Fibroblast of upper back skin (primary cell): ENCODE results near the gene PLCD1.

ENCODE experiments used
- DNase-seq: peaks from one replicate; pipeline ENCODE4 v3.0.0-alpha.2; 2013

Gene PLCD1

DNA sequence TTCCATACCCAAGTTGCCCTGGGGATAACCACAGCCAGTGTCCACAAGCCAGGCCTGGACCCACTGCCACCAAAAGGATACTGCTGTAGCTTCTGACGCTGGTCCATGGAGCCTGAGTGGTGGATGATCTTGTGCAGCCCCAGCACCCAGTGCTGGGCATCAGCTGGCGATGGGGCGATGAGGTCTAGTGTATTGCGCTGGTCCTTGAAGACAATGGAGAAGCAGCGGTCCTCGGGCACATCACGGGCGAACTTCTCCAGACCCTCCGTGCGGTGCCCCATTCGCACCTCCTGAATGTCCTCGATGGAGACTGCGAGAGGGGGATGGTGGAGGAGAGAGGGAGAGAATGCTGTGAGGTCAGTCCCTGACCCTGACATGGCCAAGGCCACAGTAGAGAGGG, 13.0 kb downstream of the PLCD1 start:
- no peak for DNase-seq

DNA sequence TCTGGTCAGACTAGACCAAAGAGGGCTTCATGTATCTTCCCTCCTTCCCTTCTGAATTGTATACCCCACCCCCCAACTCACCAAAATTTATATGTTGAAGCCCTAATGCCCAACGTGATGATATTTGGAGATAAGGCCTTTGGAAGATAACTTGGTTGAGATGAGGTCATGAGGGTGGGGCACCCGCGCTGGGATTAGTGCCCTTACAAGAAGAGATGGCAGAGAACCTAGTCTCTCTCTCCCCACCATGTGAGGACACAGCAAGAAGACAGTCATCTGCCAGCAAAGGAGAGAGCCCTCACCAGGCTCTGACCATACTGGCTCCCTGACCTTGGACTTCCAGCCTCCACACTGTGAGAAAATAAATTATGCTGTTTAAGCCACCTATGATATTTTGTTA, 13.5 kb downstream of the PLCD1 start:
- no peak for DNase-seq

DNA sequence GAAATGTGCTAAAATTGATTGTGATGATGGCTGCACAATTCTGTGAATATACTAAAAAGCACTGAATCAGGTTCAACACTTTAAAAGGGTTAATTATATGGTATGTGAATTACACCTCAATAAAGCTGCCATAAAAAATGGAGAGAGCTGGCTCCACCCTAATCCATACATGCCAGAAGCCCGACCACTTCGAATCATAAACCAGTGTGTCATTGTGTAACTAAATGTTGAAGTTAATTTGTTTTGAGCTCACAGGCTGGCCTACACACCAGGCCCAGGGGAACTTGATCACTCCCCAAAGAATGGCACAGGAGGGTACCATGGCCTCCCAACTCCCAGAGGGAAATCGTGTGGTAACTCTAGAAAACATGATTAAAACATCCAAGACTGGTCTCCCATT, 14.0 kb downstream of the PLCD1 start:
- DNase-seq = no peak

DNA sequence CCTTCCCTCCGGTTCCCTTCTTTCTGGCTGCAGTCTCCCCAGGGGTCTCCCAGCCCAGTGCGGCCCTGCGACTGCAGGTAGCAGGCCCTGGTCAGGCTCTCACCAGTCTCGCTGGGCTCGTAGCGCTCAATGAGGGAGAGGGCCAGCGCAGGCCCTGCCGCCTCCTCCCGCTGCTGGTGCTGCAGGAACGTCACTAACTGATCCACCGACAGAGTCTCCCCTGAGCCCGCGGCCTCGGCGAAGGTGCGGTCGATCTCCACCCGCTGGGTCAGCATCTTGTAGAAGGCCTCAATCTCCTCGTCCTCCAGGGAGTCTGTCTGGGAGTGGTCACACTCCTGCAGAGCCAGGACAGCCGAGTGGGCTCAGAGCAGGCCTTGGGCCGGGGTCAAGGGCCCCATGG, 18.3 kb downstream of the PLCD1 start:
- no peak for DNase-seq

DNA sequence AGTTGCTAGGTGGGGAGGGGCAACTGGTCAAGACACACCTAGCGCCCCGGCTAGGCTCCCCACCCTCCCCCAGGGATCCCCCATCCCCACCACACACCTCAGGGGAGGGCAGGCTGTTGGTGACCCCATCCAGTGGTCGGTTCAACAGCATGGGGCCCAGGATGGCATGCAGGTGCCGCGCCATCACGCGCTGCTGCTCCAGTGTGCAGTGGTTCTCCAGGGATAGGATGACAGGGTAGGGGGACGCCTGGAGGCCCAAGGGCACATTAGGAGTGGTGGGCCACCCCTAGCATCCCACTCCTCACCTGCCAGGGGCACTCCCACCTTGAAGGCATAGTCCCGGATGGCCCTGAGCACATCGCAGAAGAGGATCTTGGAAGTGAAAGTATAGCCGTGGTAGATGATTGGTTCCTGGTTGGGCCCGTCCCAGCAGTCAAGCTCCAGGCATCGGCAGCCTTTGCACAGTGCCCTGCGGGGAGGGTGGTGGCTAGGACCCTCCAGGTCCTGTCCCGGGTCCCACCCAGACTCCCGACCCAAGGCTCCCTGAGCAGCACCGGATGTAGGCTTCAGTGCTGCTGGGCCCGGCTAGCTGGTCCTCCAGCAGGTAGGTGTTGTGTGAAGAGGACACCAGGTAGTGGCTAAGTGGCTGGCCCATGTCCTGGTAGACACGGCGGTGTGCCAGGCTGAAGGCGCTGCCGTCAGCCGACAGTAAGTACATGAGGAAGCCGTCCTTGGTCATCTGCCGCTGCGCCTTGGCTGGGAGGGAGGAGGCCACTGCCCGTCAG, 19.4 kb downstream of the PLCD1 start:
- no peak for DNase-seq

DNA sequence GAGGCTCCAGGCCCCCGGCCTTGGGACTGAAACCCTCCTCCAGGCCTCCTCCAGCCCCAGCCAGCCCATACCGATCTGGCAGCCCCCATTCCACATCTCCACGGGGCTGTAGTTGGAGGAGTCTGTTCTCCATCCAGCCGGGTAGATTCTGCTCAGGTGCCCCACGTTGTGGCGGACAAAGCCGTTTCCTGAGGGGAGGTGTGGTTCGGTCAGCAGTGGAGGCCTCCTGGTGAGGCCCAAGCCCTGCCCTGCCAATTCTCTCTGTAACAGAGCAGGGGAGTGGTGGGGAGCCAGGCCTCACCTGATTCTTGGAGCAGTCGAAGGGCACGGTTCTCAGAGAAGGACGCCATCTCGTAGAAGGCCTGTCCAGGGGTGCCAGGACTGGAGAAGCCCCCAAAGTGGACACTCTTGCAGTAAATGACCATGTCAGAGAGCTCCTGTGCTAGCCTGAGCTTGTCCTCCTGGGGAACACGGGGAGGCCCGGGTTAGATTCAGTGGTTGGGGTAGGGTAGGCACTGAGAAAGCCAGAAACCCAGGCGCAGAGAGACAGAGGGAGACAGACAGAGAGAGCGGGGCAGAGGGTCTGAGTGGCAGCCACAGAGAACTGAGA, 20.4 kb downstream of the PLCD1 start:
- no peak for DNase-seq

DNA sequence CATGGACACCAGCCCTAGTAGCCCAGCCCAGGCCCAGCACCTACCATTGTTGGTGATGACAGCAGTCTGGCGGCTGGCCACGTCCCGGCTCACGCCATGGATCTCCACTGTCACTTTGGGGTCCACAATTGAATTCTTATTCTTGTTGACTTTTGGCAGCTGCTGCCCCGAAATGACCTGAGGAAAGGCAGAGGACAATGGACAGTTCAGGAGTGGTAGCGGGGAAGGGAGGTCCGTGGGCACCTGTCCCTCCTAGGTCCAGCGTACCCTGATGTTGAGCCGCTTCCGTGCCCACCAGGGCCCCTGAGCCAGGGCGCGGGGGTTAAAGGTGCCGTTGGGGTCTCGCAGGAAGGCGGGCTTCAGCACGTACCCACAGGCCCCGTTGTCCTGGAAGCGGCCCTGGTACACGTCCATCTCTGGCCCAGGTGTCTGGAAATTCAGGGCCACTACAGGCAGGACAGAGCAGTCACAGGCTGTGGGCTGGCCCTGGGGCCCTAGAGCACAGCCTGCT, 21.2 kb downstream of the PLCD1 start:
- DNase-seq = no peak

DNA sequence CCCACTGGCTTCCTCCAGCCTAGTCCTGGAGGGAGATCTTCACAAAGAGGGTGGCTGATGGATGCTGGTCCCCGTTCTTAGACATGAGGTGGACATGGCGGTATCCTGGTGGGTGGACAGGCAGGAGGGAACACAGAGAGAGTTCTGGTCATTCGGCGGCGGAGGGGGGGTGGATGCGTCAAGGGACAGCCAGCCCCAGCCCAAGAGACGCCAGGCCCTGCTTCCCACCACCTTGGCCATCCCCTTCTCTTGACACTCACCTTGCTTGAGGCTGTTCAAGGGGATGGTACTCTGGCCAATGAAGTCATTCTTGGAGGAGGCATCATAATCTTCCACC, 21.7 kb downstream of the PLCD1 start:
- no peak for DNase-seq

DNA sequence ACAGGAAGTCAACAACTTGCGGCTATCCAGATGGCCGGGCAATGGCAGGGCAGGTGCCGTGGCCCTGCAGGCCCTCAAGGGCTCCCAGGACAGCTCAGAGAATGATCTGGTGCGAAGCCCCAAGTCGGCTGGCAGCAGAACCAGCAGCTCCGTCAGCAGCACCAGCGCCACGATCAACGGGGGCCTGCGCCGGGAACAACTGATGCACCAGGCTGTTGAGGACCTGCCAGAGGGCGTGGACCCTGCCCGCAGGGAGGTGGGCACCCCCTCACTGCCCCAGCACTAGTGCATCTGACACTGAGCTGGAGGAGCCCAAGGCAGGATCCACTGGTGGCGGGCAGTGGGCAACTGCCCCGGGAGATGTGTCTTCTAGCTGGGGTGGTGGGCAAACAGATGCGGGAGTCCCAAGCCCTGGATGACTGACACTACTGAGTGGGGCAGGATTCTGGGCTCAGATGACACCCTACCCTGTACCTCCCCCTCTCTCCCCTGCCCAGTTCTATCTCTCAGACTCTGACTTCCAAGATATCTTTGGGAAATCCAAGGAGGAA, 22.9 kb downstream of the PLCD1 start:
- no peak for DNase-seq

DNA sequence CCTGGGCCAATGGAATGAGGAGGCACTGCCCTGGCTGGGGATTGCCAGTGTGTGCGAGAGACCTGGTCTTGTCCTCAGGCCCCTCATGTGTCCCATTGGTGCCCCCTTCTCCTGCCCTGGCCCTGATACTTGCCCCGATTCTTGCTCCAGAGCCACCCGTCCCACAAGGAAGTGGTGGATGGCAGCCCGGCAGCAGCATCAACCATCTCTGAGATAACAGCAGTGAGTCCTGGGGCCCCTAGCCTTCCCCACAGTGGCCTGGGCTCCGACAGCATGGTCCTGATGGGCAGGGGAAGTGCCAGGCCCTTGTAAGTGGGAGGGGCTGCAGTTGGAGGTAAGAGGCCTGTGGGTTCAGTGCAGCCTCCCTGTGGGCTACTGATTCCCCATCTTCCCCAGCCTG, 23.4 kb downstream of the PLCD1 start:
- DNase-seq = no peak

DNA sequence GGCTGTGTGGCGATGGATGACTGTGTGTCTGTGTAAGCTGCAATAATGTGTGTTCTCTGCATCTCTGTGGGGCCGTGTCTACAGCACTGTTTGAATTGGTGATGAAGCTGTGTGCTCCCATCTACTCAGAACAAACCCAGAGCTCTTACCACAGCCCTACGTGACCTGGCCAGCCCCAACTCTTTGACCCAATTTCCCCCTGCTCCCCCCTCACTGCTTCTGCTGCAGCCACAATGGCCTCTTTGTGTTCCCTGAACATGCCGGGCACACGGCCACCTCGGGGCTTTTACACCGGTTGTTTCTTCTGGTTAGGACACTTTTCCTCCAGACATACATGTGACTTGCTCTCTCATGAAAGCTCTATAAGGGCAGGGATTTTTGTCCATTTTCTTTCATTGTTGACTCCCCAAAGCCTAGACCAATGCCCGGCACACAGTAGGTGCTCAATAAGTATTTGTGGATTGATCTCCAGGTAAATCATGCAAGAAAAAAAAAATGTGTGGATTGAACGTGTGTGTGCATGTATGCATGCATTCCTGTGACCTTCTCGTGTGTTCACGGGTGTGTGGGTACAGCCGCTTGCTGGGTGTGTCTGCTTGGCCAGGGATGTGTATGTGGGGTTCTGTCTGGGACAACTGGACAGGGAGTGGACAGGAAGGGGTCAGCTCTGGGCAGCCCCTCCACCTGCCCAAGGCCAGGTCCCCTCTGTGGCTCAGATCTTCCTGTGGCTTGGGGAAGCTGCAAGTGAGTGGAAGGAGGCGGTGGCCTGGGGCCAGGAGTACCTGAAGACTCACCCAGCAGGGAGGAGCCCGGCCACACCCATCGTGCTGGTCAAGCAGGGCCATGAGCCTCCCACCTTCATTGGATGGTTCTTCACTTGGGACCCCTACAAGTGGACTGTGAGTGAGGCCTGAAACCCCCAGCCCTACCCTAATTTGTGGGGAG, 24.1 kb downstream of the PLCD1 start:
- DNase-seq = no peak

DNA sequence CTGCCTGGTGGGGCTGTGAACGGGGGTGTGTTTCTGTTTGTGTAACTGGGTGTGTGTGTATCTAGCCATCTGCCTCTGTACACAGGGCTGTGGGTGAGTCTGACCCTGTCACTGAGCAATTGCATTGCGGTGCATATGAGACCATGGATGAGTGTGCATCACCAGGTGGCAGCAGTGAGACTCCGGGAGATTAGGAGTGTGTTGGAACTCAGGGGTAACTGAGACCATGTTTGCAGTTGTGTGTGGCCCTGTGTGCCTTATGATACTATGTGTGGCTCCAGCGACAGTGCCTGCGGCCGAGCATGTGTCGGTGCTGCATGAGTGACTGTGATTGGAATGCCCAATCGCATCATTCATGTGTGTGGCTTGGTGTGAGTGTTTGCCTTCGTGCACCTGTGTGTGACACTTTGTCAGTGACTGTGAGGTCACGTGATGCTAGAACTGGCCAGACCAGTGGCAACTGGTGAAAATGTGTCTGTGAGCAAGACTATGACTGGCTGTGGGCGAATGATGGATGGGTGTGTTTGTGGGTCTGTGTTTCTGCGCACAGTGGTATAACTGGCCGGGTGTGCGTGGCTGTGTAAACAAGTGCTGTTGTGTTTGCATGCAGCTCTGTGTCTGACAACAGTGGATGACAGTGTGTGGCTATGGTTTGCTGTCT, 24.9 kb downstream of the PLCD1 start:
- DNase-seq = peak; percentile 55

DNA sequence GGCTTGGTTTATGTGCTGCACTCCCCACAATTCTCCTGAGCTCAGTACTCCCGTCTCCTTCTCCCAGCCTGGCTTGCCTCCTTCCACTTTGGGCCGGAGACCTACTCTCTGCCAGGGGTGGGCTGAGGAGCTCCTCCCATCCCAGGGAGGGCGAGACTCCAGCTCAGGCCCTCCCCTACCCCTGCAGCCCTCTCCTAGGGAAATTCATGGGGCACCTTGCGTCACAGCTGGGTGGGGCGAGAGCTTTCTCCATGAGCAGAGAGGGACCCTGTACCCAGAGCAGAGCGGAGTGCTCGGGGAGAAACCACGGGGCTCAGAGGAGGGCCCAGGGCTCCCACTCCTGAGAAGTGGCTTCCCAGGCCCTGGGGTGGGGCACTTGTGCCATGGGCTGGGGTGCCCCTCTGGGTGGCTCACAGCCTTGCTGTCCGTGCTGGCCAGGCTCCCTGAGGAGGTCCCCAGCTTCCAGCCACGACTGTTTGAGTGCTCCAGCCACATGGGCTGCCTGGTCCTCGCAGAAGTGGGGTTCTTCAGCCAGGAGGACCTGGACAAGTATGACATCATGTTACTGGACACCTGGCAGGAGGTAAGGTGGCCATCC, 25.5 kb downstream of the PLCD1 start:
- no peak for DNase-seq

DNA sequence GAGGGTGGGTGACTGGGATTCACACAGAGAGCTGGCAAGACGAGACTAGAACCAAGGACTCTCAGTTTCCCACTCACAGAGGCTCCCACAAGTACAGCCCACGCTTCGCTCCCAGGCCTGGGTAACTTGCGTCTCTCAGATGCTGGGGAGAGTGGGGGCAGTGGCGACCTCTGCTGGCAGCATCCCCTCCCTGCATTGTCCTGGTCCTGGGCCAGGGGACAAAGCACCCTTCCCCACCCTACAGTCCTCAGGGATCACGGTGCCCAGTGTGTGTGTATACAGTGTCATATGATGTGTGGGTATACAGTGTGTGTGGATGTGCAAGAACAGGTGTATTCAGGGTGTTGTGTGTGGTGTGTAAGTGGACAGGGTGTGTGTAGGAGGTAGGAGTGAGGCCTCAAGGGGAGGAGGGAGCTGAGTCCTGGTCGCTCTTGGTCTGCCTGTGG, 26.0 kb downstream of the PLCD1 start:
- DNase-seq = peak; percentile 33

DNA sequence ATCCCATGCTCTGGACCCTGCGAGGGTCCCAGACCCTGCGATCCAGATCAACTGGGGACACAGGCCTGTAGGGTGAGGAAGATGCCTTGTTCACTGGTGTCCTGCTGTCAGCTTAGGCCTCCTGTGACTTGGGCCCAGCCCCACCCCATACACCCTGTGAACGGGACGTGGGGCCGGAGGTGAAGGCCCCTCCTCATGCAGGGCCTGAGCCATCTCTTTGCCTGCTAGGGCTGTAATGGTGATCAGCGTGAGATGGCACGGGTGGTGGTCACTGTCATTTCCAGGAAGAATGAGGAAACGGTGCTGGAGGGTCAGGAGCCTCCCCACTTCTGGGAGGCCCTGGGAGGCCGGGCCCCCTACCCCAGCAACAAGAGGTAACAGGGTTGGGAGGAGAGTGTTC, 26.5 kb downstream of the PLCD1 start:
- no peak for DNase-seq

DNA sequence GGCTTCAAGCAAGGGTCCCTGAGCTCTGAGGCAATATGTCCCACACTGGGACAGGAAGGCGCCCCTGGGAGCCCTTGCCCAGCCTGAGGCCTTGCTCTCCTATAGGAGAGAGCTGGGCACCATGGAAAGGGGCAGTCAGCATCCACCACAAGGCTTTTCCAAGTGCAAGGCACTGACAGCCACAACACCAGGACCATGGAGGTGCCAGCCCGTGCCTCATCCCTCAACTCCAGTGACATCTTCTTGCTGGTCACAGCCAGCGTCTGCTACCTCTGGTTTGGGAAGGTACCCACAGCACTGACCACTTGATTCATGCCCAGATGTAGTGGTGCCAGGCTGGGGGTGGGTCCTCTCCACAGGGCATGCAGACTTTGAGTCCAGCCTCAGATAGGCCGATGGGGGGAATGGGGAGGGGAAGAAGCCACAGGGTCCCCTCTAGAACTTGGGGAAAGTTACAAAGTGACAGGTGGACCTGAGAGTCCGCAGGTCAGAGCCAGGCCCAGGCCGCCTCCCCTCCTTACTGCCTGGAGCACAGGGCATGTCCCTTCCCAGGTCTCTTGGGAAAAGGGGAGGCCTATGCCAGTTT, 27.1 kb downstream of the PLCD1 start:
- no peak for DNase-seq

DNA sequence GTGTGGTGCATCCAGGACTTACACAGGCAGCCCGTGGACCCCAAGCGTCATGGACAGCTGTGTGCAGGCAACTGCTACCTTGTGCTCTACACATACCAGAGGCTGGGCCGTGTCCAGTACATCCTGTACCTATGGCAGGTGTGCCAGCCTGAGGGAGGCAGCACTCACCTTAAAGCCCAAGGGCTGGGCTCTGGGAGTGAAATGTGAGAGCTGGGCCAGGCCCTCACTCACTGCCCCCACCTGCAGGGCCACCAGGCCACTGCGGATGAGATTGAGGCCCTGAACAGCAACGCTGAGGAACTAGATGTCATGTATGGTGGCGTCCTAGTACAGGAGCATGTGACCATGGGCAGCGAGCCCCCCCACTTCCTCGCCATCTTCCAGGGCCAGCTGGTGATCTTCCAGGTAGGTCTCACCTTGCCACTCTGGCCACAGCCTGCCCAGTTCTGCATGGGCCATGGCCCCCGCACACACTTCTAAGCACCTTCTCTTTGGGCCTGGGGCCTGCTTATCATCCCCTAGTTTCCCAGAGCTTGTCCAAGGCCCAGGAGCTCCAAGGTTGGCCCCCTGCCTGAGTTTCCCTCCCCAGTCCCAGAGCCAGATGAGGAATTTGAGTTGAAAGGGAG, 27.9 kb downstream of the PLCD1 start:
- DNase-seq = no peak

DNA sequence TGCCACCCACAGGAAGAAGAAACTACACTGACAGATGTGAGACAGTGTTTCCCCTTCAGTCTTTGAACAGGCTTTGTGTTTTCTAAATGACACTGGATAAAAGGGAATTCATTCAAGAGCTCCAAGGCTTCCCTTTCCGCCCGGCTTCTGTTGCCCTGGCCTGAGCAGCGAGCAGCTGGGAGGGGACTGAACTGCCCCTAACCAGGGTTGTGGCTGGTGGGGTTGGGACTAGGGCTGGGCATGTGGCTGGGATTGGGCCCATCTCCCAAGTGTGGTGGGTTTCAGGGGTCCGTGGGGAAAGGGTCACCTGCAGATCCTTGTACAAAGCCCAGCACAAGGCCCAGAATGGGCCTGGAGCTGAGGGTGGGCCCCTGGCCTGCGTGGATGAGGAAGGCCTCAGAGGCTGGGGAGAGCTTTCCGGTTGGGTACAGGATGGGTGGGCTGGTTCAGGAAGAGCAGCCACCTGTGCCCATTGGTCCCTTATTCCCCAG, 28.4 kb downstream of the PLCD1 start:
- no peak for DNase-seq

DNA sequence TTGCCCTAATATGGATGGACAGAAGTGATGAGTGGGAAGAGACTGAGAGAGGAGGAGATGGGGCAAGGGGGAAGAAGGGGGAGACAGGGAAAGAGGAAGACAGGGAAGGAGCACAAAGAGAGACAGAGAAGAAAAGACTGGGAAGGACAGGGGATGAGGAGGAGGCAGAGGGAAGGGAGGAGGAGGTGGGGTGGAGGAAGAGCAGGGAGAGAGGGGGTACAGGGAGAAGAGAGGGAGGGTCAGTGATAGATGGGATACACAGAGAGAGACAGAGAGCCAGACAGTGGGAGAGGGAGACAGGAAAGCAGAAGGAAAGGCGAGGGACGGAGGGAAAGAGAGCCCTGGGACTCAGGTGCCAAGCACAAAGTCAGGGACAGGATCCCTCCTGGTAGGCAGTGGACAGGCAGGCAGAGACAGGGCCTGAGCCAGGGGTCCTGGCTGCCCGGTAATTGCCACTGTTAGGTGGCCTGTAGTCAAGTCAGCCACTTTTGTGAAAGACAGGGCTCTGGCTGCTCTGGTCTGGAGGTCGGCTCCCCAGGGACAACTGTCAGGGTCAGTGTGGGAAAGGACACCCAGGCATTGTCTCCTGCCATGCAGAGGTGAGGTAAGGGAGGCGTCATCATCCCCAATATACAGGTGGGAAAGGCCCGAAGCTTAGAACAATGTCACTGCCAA, 29.1 kb downstream of the PLCD1 start:
- no peak for DNase-seq

DNA sequence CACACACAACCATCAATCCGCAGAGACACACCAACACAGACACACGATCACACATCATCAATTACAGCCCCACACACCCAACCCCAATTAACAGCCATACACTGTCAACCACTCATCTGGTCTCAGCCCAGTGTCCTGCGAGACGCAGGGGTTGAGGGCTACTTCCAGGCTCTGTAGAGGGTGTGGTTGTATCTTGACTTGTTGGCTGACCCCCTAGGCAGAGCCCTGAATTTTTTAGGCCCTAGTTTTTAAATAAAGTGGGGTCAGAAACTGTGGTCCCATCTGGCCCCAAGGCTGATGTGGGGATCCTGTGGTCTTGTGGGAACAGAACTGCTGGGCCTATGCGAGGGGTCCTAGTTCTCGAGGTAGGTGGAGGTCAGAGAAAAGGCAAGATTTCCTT, 29.6 kb downstream of the PLCD1 start:
- DNase-seq = no peak
